H9 (cell line): Measurements from ENCODE around the gene PTMA. TPM values are rescaled to one million over a fixed set of nuclear protein-coding genes. Genes with fewer than 3 reads are reported as not detected.
A peak's percentile ranks its signal among the peaks of the same experiment; 100 is the strongest.

ENCODE experiments used
- DNase-seq: peaks from one replicate; pipeline ENCODE4 v3.0.0-alpha.2; 2017
- H2AFZ ChIP-seq: one replicate; pipeline ENCODE4 v1.6.1; 2013; ENCODE audit warnings: mild to moderate bottlenecking, low read length, control low read depth, moderate library complexity
- H2AK5ac ChIP-seq: 2 replicates; pipeline ENCODE4 v1.6.1; 2013; ENCODE audit warnings: low read length, control low read depth, mixed read lengths; ENCODE audit not compliant: insufficient read length
- H2BK120ac ChIP-seq: one replicate; pipeline ENCODE4 v1.6.1; 2013; ENCODE audit warnings: low read depth, mild to moderate bottlenecking, low read length, control low read depth, inconsistent platforms; ENCODE audit not compliant: poor library complexity, severe bottlenecking
- H2BK12ac ChIP-seq: 2 replicates; pipeline ENCODE4 v1.6.1; 2013; ENCODE audit warnings: low read length, control low read depth, mixed read lengths, low read depth; ENCODE audit not compliant: insufficient read length
- H2BK15ac ChIP-seq: 2 replicates; pipeline ENCODE4 v1.6.1; 2013; ENCODE audit warnings: low read depth, low read length, control low read depth
- H2BK20ac ChIP-seq: one replicate; pipeline ENCODE4 v1.6.1; 2013; ENCODE audit warnings: low read depth, mild to moderate bottlenecking, low read length, control low read depth, inconsistent platforms; ENCODE audit not compliant: poor library complexity, severe bottlenecking
- H2BK5ac ChIP-seq: 2 replicates; pipeline ENCODE4 v1.6.1; 2013; ENCODE audit warnings: low read length, control low read depth, mixed read lengths; ENCODE audit not compliant: insufficient read length
- H3K14ac ChIP-seq: 2 replicates; pipeline ENCODE4 v1.6.1; 2013; ENCODE audit warnings: low read length, control low read depth; ENCODE audit not compliant: insufficient read depth
- H3K18ac ChIP-seq: 2 replicates; pipeline ENCODE4 v1.6.1; 2013; ENCODE audit warnings: low read depth, mild to moderate bottlenecking, mixed read lengths, low read length, control low read depth; ENCODE audit not compliant: insufficient read length
- H3K23ac ChIP-seq: 2 replicates; pipeline ENCODE4 v1.6.1; 2013; ENCODE audit warnings: low read length, control low read depth, mixed read lengths, low read depth; ENCODE audit not compliant: insufficient read length
- H3K23me2 ChIP-seq: 2 replicates; pipeline ENCODE4 v1.6.1; 2013; ENCODE audit warnings: low read depth, mild to moderate bottlenecking, mixed read lengths, low read length, control low read depth; ENCODE audit not compliant: insufficient read length, poor library complexity, severe bottlenecking
- H3K27ac ChIP-seq: 2 replicates; pipeline ENCODE4 v1.5.1; 2013; ENCODE audit warnings: low read length, control low read depth, mixed read lengths, low read depth; ENCODE audit not compliant: insufficient read length
- H3K27me3 ChIP-seq: 2 replicates; pipeline ENCODE4 v1.6.1; 2013; ENCODE audit warnings: low read length, control low read depth, inconsistent platforms; ENCODE audit not compliant: insufficient read depth
- H3K4ac ChIP-seq: 2 replicates; pipeline ENCODE4 v1.6.1; 2013; ENCODE audit warnings: low read depth, mild to moderate bottlenecking, control low read depth, inconsistent platforms, low read length, moderate library complexity
- H3K4me1 ChIP-seq: 2 replicates; pipeline ENCODE4 v1.6.1; 2013; ENCODE audit warnings: low read length, control low read depth, inconsistent platforms; ENCODE audit not compliant: insufficient read depth
- H3K4me2 ChIP-seq: 2 replicates; pipeline ENCODE4 v1.6.1; 2013; ENCODE audit warnings: low read length, control low read depth, mixed read lengths; ENCODE audit not compliant: insufficient read length, insufficient read depth
- H3K56ac ChIP-seq: 2 replicates; pipeline ENCODE4 v1.6.1; 2013; ENCODE audit warnings: low read depth, mild to moderate bottlenecking, mixed read lengths, low read length, control low read depth; ENCODE audit not compliant: insufficient read length
- H3K79me1 ChIP-seq: 2 replicates; pipeline ENCODE4 v1.6.1; 2013; ENCODE audit warnings: low read depth, mild to moderate bottlenecking, moderate library complexity, low read length, control low read depth, inconsistent platforms; ENCODE audit not compliant: insufficient read depth, poor library complexity, severe bottlenecking
- H3K79me2 ChIP-seq: 2 replicates; pipeline ENCODE4 v1.6.1; 2013; ENCODE audit warnings: low read length, control low read depth, inconsistent platforms; ENCODE audit not compliant: insufficient read depth
- H3K9ac ChIP-seq: 2 replicates; pipeline ENCODE4 v1.6.1; 2013; ENCODE audit warnings: low read length, control low read depth, mixed read lengths; ENCODE audit not compliant: insufficient read length; ENCODE audit errors: extremely low read depth
- H3K9me3 ChIP-seq: one replicate; pipeline ENCODE4 v1.6.1; 2013; ENCODE audit warnings: low read depth, low read length, inconsistent platforms; ENCODE audit not compliant: control insufficient read depth
- H3T11ph ChIP-seq: one replicate; pipeline ENCODE4 v1.6.1; 2013; ENCODE audit warnings: mild to moderate bottlenecking, low read length, control low read depth, inconsistent platforms
- H4K20me1 ChIP-seq: one replicate; pipeline ENCODE4 v1.6.1; 2013; ENCODE audit not compliant: control insufficient read depth, insufficient read length, insufficient read depth
- H4K5ac ChIP-seq: 2 replicates; pipeline ENCODE4 v1.6.1; 2013; ENCODE audit warnings: low read depth, mild to moderate bottlenecking, mixed read lengths, low read length, control low read depth; ENCODE audit not compliant: insufficient read length
- H4K8ac ChIP-seq: replicated peaks from 2 replicates; pipeline ENCODE4 v1.6.1; 2013; ENCODE audit warnings: low read length, control low read depth, mixed read lengths, low read depth; ENCODE audit not compliant: insufficient read length
- H4K91ac ChIP-seq: 2 replicates; pipeline ENCODE4 v1.6.1; 2013; ENCODE audit warnings: low read depth, mild to moderate bottlenecking, moderate library complexity, mixed read lengths, low read length, control low read depth; ENCODE audit not compliant: insufficient read length
- H3K27ac Mint-ChIP-seq, 3 experiments: 2 replicates in 2 of 3; 3 replicates in 1 of 3; pipeline ENCODE4 v1.8.0; 2020 to 2021; ENCODE audit warnings: mixed read lengths in 3 of 3, mild to moderate bottlenecking in 1 of 3, moderate library complexity in 1 of 3
- H3K27me3 Mint-ChIP-seq: 2 replicates; pipeline ENCODE4 v1.8.0; 2021; ENCODE audit warnings: low read depth, mild to moderate bottlenecking, moderate library complexity, mixed read lengths
- H3K36me3 Mint-ChIP-seq, 3 experiments: 2 replicates in 2 of 3; 3 replicates in 1 of 3; pipeline ENCODE4 v1.8.0; 2020 to 2021; ENCODE audit warnings: low read depth in 3 of 3, mixed read lengths in 3 of 3; ENCODE audit not compliant: insufficient read depth in 1 of 3
- H3K4me1 Mint-ChIP-seq, 2 experiments: 2 replicates each; pipeline ENCODE4 v1.8.0; 2020; ENCODE audit warnings: mixed read lengths in 2 of 2
- H3K4me3 Mint-ChIP-seq, 2 experiments: 2 replicates in 1 of 2; 3 replicates in 1 of 2; pipeline ENCODE4 v1.8.0; 2020 to 2021; ENCODE audit warnings: mild to moderate bottlenecking in 2 of 2, mixed read lengths in 2 of 2, moderate library complexity in 1 of 2
- H3K9me3 Mint-ChIP-seq, 2 experiments: 2 replicates in 1 of 2; 3 replicates in 1 of 2; pipeline ENCODE4 v1.8.0; 2020; ENCODE audit warnings: mild to moderate bottlenecking in 2 of 2, mixed read lengths in 2 of 2, moderate library complexity in 1 of 2
- CTCF ChIP-seq: fragments of 200-600 bp; sonication (generic); conservative IDR thresholded peaks from 3 replicates; pipeline ENCODE4 v1.8.0; 2021; ENCODE audit warnings: antibody characterized with exemption, mild to moderate bottlenecking
- WGBS: extraction: QIAGEN DNeasy Blood & Tissue Kit; methylation state at CpG from one replicate; pipeline ENCODE4 v1.1.7; 2013; ENCODE audit warnings: missing lambda C conversion rate, low lambda C conversion rate, mixed read lengths; ENCODE audit not compliant: insufficient read length; ENCODE audit errors: extremely low coverage; 5-methylcytosine and 5-hydroxymethylcytosine counted together
- total RNA-seq: library from RNA; stranded (reverse); gene quantifications from 2 replicates; pipeline ENCODE4 v1.2.1, GENCODE V29; 2021

The PTMA gene
- total RNA-seq, 1 experiment from 2014 or later = 1,963 TPM

GRCh38 chr2:231706731-231707624, 1.3 kb upstream of the PTMA start:
- Mint-ChIP-seq H3K9me3 (peaks cover 5 to 6% of the 10 kb centered on the region in 2 experiments; a peak in 4 of 5 replicates), H3K27ac (peak overlapping the region; percentile 100), H3K4me1 (peaks cover 17 to 22% of the 10 kb centered on the region in 2 experiments), H3K36me3 (peaks cover 26 to 37% (median 29%) of the 10 kb centered on the region in 3 experiments), H3K4me3 (peak overlapping the region; percentile 91 to 98), H3K27me3 (peaks cover 12% of the 10 kb centered on the region)
- H2BK5ac ChIP-seq = peak overlapping the region; percentile 99
- H3K23ac ChIP-seq = peak overlapping the region; percentile 42
- no peak overlapping the region for H2BK20ac ChIP-seq
- peak overlapping the region; percentile 58 for H2BK120ac ChIP-seq
- H3K14ac ChIP-seq = peak overlapping the region; percentile 99
- H3K18ac ChIP-seq = peak overlapping the region; percentile 99
- peak; percentile 99 for TF ChIP-seq CTCF
- peak; percentile 98 for DNase-seq
- no peaks in the 10 kb centered on the region for H4K20me1 ChIP-seq
- no CpG with 5 or more reads among the region's 66 CpGs for WGBS
- H4K8ac ChIP-seq = peak overlapping the region; percentile 99
- H3K56ac ChIP-seq = peak overlapping the region; percentile 98
- peaks cover 34% of the 10 kb centered on the region; the same call in 1 of the 2 replicates for H3K79me2 ChIP-seq
- no peak overlapping the region for H2AFZ ChIP-seq
- H3K4me1 ChIP-seq = no peaks in the 10 kb centered on the region
- peak overlapping the region; percentile 86 for H3T11ph ChIP-seq
- H3K9ac ChIP-seq = peak overlapping the region; percentile 97
- H3K27ac ChIP-seq = peak overlapping the region; percentile 98
- H3K79me1 ChIP-seq = no peaks in the 10 kb centered on the region
- H3K27me3 ChIP-seq = no peaks in the 10 kb centered on the region
- peak overlapping the region; percentile 89 for H2BK12ac ChIP-seq
- H4K91ac ChIP-seq = peak overlapping the region; percentile 99
- no peak overlapping the region for H2BK15ac ChIP-seq
- peak overlapping the region; percentile 96 for H3K4ac ChIP-seq
- peak overlapping the region; percentile 99 for H4K5ac ChIP-seq
- H3K23me2 ChIP-seq = peaks cover 17% of the 10 kb centered on the region
- peak overlapping the region; percentile 77 for H3K4me2 ChIP-seq
- no peaks in the 10 kb centered on the region for H3K9me3 ChIP-seq
- peak overlapping the region; percentile 95 for H2AK5ac ChIP-seq
